ENCODE data around the gene P2RX1.

GRCh38 chr17:3894911-3895343, 21.3 kb downstream of the P2RX1 start:
- no peak for TF ChIP-seq CTCF (IDR thresholded peaks at IDR 0.05)
- TF ChIP-seq POLR2A (IDR thresholded peaks at IDR 0.05): no peak

All from vagina (tissue), 2 donors.